Gastroesophageal sphincter (tissue), 3 donors: Measurements from ENCODE around the gene UNC5A.

ENCODE experiments used
- POLR2AphosphoS5 ChIP-seq: sonication (generic); formaldehyde crosslinking; IDR thresholded peaks from one replicate; pipeline ENCODE4 v1.6.1; 2017; ENCODE audit warnings: antibody characterized with exemption
- TF ChIP-seq, protein P1 (sequence below), 4 experiments: fragments of 200-600 bp in 2 of 4; fragments of 450-650 bp in 2 of 4; sonication (generic) in 1 of 4; IDR thresholded peaks; one replicate each; pipeline ENCODE4 v1.5.1; 2017 to 2019; ENCODE audit warnings: antibody characterized with exemption in 4 of 4, mild to moderate bottlenecking in 2 of 4, moderate library complexity in 2 of 4

DNA sequence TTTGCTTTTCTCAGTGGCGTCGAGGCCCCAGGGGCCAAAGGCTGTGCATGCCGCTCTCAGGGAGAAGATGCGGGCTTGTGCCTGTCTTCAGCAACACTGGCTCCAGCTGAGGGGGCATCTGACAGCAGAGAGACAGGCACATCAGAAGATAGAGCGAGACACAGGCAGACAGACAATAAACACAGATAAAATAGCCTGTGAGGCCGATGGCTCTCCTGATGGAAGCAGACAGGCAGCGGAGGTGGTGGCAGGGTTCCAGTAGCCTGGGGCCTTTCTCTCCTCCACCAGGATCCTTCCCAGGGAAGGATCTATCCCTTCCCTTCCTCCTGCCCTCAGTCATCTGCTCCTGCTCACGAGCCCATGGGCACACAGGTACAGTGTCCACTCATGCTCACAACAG lies 16.6 kb upstream of the UNC5A start:
- TF ChIP-seq, protein P1, sequence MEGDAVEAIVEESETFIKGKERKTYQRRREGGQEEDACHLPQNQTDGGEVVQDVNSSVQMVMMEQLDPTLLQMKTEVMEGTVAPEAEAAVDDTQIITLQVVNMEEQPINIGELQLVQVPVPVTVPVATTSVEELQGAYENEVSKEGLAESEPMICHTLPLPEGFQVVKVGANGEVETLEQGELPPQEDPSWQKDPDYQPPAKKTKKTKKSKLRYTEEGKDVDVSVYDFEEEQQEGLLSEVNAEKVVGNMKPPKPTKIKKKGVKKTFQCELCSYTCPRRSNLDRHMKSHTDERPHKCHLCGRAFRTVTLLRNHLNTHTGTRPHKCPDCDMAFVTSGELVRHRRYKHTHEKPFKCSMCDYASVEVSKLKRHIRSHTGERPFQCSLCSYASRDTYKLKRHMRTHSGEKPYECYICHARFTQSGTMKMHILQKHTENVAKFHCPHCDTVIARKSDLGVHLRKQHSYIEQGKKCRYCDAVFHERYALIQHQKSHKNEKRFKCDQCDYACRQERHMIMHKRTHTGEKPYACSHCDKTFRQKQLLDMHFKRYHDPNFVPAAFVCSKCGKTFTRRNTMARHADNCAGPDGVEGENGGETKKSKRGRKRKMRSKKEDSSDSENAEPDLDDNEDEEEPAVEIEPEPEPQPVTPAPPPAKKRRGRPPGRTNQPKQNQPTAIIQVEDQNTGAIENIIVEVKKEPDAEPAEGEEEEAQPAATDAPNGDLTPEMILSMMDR (IDR thresholded peaks at IDR 0.05), result no peak
- no peak for TF ChIP-seq POLR2AphosphoS5
